ENCODE measurements around the gene RPL39L. TPM values are rescaled to one million over a fixed set of nuclear protein-coding genes. Genes with fewer than 3 reads are reported as not detected.

The RPL39L gene
- total RNA-seq (ENCODE audit: low replicate concordance), result 2.8 and 33.8 TPM in 2 replicates

- TF ChIP-seq CTCF (IDR thresholded peaks at IDR 0.05; ENCODE audit: insufficient read depth, low read length), result peak; percentile 95
- H3K4me3 ChIP-seq (ENCODE audit: low read depth, low read length), result peak within 1 kb of the TSS; percentile 83
- peak; percentile 83 for DNase-seq (ENCODE audit: low read depth)
These were observed at the start of gene RPL39L for GRCh38 chr3:187139126-187139894. RPL39L (minus strand) TSS chr3:187139496; CDS start chr3:187121300, 18,196 bp downstream.

DNA sequence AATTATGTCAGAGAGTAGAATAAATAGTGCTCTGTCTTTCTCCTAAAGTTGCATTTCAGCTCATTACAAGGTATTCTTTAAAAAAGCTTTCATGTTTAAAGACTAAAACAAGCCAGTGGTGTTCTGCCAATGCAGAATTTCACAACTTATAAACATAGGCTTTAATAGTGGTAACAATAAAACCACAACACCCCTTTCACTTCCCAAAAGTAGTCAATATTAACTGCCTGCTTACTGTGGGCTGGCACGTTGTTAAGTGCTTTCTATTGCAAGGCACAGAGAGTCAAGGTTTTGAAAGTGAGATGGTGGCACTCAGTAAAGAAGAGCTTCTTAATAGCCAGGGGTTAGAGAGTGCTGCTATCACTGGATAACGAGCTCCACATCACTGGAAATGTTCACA lies 49.6 kb upstream of the RPL39L start:
- peak; percentile 51 for DNase-seq (ENCODE audit: low read depth)

GRCh38 chr3:187186801-187187421 lies 47.6 kb upstream of the RPL39L start:
- peak; percentile 96 for DNase-seq (ENCODE audit: low read depth)
- H3K4me3 ChIP-seq (ENCODE audit: low read depth, low read length), result no peak overlapping the region
- TF ChIP-seq CTCF (IDR thresholded peaks at IDR 0.05; ENCODE audit: insufficient read depth, low read length), result no peak

More for the DNA sequence above, 49.6 kb upstream of the RPL39L start:
- no peak for TF ChIP-seq CTCF (IDR thresholded peaks at IDR 0.05; ENCODE audit: insufficient read depth, low read length)
- H3K4me3 ChIP-seq (ENCODE audit: low read depth, low read length), result no peak overlapping the region

- no peak overlapping the region for H3K4me3 ChIP-seq (ENCODE audit: low read depth, low read length)
- DNase-seq (ENCODE audit: low read depth), result no peak
- no peak for TF ChIP-seq CTCF (IDR thresholded peaks at IDR 0.05; ENCODE audit: insufficient read depth, low read length)
These were observed 47.1 kb upstream of the RPL39L start for GRCh38 chr3:187186375-187186774.

DNA sequence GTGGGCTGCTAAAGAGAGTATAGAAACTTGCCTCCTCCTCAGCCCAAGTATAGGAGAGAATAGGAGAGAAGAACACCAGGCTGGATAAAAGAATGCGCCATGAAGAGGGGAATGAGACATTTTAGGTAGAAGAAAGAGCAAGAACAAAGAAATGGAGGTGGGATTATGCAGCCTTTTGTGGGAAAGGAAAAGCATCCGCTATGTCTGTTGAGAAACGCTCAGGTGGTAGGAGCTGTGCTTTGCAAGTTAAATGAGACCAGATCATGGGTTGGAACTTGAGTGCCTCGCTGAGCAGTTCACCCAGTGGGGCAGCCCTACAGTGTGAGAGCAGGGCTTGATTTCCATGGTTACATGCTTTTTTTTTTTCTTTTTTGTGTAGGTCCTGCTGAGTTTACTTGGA lies 46.5 kb upstream of the RPL39L start:
- DNase-seq (ENCODE audit: low read depth), result no peak
- no peak overlapping the region for H3K4me3 ChIP-seq (ENCODE audit: low read depth, low read length)
- no peak for TF ChIP-seq CTCF (IDR thresholded peaks at IDR 0.05; ENCODE audit: insufficient read depth, low read length)

- TF ChIP-seq CTCF (IDR thresholded peaks at IDR 0.05; ENCODE audit: insufficient read depth, low read length), result no peak
- no peak for DNase-seq (ENCODE audit: low read depth)
- H3K4me3 ChIP-seq (ENCODE audit: low read depth, low read length), result no peak overlapping the region
These were observed 44.6 kb upstream of the RPL39L start for GRCh38 chr3:187183903-187184302.
